GM12892 (cell line): ENCODE results near the gene SLN.

Experiments used
- POLR2A ChIP-seq: IDR thresholded peaks from 2 replicates; pipeline ENCODE4 v1.6.1; 2011; ENCODE audit warnings: low read depth, low read length, control low read depth
- TAF1 ChIP-seq: IDR thresholded peaks from 2 replicates; pipeline ENCODE4 v1.6.1; 2011; ENCODE audit warnings: low read depth, mild to moderate bottlenecking, control low read depth, low read length, borderline replicate concordance

GRCh38 chr11:107708792-107709191, 3.1 kb downstream of the SLN start:
- TF ChIP-seq POLR2A (no peak), TAF1 (no peak)
